GM10248 (cell line): Measurements from ENCODE around the gene MOB1B.
A peak's percentile ranks its signal among the peaks of the same experiment; 100 is the strongest.
"Not testable (repeated sequence)": the region's sequence is repeated elsewhere in the genome, so short reads cannot be mapped to it uniquely, and the experiment has no call there.

Experiments used
- CTCF ChIA-PET: fragments of 300-600 bp; sonication (Branson Sonifier 250); formaldehyde crosslinking; extraction: SDS; loops from one replicate; lab custom pipeline; 2021; ENCODE audit warnings: antibody characterized with exemption; lab: Yijun Ruan, JAX
- POLR2A ChIA-PET: fragments of 350-650 bp; sonication (Branson Sonifier 250); formaldehyde crosslinking; extraction: SDS; loops from one replicate; lab custom pipeline; 2020; ENCODE audit warnings: antibody characterized with exemption; lab: Yijun Ruan, JAX
- DNase-seq: peaks from one replicate; pipeline ENCODE4 v3.0.0; 2012; ENCODE audit errors: extremely low spot score
- CTCF ChIP-seq: IDR thresholded peaks from 2 replicates; pipeline ENCODE4 v1.5.1; 2012; ENCODE audit warnings: mild to moderate bottlenecking, low read depth; ENCODE audit errors: extremely low read depth, missing control alignments, control extremely low read depth

Gene MOB1B

GRCh38 chr4:70893790-70894189 is 8.4 kb upstream of the MOB1B start:
- ChIA-PET CTCF (no interaction called here), POLR2A (no interaction called here)
- no peak for DNase-seq
- TF ChIP-seq CTCF: no peak

- DNase-seq: no peak
- TF ChIP-seq CTCF: no peak
- ChIA-PET CTCF (interaction anchor here (1.0 to 1.8 kb wide), 2 partner anchors 11 to 14 kb away, joined by 3 to 7 read pairs; no protein-coding TSS in a partner anchor), POLR2A (no interaction called here)
Measured at GRCh38 chr4:70895405-70895804, 6.8 kb upstream of the MOB1B start.

- CTCF ChIA-PET: interaction anchor here (1.0 to 1.8 kb wide), 2 partner anchors 12 to 14 kb away, joined by 3 to 7 read pairs; no protein-coding TSS in a partner anchor
Measured at GRCh38 chr4:70895811-70896491, 6.2 kb upstream of the MOB1B start.

GRCh38 chr4:70898581-70898980 is 3.6 kb upstream of the MOB1B start:
- POLR2A ChIA-PET: interaction anchor here (0.5 kb wide), 1 partner anchor 111 kb away, joined by 3 read pairs; no protein-coding TSS in a partner anchor
- CTCF ChIA-PET, DNase-seq: not testable (repeated sequence)

More at GRCh38 chr4:70895811-70896491, 6.2 kb upstream of the MOB1B start:
- no peak for TF ChIP-seq CTCF
- DNase-seq: no peak
- POLR2A ChIA-PET: no interaction called here

GRCh38 chr4:70901607-70901983 is 574 bp upstream of the MOB1B start:
- TF ChIP-seq CTCF: no peak
- peak; percentile 23 for DNase-seq
- CTCF ChIA-PET: interaction anchor here (0.8 to 2.5 kb wide), 17 partner anchors 10 to 180 kb away, joined by 3 to 10 read pairs (median 4); partner anchors contain the start of gene RUFY3
- POLR2A ChIA-PET: no interaction called here

GRCh38 chr4:70902577-70903290 is 565 bp downstream of the MOB1B start:
- TF ChIP-seq CTCF: no peak
- peak; percentile 58 for DNase-seq

GRCh38 chr4:70903291-70903603 is 1.1 kb downstream of the MOB1B start:
- DNase-seq: no peak
- no peak for TF ChIP-seq CTCF
- ChIA-PET CTCF (no interaction called here), POLR2A (no interaction called here)

More at GRCh38 chr4:70902577-70903290, 565 bp downstream of the MOB1B start:
- ChIA-PET POLR2A (interaction anchor here (0.6 kb wide), 1 partner anchor 28 kb away, joined by 7 read pairs; no protein-coding TSS in a partner anchor), CTCF (interaction anchor here (0.7 to 2.5 kb wide), 16 partner anchors 8 to 199 kb away, joined by 3 to 10 read pairs (median 4); no protein-coding TSS in a partner anchor)
